GM21367 (cell line): Measurements from ENCODE around the gene NIPA2.
A peak's percentile ranks its signal among the peaks of the same experiment; 100 is the strongest.

Source experiments
- ATAC-seq: cut with Tn5 transposase; IDR thresholded peaks from one replicate; pipeline ENCODE4 v1.9.1; 2021; ENCODE audit not compliant: unreplicated experiment

NIPA2 gene

DNA sequence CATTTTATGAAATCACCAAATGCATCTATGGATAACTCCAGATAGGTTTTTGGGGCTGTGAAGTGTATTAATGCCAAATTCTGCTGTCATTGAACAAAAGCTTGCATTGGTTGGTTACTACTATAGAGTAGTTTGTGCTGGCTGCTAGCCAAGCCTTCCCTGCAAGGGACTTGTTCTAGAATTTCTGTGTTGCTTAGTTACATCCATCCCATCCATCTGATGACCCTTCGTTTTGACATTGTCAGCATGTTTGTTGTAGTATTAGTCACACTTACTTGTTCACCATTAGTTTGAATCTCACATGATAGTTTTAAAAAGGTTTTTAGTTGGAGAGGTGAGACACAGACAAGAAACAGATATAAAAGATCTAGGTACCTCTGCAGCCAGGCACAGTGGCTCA, 7.0 kb upstream of the NIPA2 start:
- ATAC-seq, result no peak

DNA sequence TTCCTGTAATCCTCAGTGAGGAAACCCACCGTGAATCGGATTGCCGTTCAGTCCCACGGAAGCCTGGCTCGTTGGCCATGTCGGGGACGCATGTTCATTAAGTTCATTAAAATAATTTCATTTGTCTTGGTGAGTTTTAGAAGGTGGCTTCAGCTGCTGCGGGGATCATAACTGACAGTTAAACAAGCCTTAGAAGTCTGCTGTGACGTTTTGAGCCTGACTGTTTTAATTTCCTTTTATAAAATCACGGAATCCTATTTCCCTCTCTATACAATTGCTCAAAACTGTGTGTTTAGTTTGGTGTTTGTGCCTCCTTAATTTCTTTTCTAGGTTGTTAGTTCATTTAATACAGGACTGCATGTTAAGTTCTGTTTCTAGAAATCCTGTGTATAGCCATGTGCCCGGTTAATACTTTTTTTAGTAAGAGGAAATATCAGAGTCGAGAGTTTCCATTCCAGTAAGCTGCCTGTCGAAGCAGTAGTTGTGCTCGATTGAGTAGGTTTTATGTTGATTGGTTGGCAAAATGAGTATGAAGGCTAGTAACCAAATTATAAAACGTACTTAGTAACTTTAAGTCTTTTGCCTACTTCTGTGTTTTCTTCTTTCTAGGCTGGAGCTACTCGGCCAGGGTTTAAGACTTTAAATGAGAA, 705 bp downstream of the NIPA2 start:
- peak; percentile 0 for ATAC-seq

DNA sequence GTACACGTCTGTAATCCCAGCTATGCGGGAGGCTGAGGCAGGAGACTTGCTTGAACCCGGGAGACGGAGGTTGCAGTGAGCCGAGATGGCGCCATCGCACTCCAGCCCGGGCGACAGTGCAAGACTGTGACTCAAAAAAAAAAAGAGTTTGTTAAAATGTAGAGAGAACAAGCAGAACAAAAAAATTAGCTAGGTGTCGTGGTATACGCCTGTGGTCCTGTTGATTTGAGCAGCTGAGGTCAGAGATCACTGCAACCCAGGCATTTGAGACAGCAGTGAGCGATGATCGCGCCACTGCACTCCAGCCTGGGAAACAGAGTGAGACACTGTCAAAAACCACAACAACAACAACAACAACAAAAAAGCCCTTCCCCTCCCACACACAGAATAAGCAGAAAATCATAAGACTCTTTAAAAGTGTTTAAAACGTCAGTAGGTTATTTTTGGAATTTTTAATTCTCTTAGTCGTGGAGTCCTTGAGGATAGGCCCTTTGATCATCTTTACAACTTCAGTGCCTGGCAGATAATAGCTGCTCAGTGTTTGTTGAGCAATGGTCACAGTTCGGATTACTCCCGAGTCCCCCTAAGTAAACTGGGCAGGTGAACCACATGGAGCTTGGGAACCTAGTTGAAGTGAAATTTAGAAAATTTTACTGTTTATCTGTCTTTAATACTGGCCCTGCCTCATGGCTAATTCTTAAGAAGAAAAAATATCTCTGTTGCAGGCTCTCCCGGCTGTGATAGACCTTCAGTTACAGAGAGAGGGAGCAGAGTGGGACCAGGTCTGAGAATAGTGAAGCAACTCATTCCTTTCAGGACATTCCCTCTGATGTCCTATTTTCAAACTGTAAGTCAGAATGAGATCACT, 6.2 kb downstream of the NIPA2 start:
- ATAC-seq, result no peak

DNA sequence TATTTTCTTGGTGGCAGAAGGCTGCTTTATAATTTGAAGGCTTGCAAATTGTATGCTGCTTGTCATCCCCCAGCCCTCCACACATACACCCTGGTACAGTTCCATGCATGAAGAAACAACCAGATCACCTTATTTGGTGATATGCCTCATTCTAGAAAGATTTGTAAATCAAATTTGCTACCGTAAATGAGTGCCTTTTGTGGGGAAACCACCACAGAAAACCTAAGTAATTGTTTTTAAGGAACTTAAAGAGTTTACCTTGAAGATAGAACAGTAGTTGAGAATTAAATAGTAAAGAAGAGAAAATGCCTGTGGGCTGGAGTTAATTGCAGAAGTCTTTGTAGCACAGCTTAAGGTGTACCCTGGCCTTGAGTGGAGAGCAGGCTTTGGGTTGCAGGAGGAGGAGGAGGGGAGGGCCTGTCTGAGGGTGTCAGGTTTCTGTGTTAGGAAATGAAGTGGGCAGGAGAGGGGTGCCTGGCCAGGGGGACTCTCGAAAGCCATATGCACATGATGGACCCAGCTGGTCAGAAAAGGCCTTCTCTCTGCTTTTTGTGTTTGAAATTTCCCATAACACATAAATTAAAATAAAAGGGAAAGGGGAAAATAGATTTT, 6.9 kb downstream of the NIPA2 start:
- ATAC-seq, result no peak

GRCh38 chr15:22846073-22846472, 7.6 kb downstream of the NIPA2 start:
- no peak for ATAC-seq

DNA sequence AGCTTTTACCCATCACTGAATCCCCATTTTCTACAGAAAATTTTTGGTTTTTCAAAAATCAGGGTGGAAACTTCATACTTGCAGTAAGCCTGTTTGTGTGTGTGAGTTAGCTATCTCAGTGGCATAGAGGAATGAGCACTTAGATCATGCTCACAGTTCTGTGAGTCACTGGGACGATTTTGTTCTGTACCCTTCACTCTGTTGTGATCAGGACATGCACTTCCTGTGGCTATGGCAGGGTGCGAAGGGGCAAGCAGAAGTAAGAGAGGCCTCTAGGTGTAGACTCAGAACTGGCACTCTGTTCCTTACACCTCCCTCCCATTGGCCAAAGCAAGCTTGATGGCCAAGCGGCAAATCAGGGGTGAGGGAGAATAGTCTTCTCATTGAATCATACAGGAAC, 11.6 kb downstream of the NIPA2 start:
- ATAC-seq, result no peak

DNA sequence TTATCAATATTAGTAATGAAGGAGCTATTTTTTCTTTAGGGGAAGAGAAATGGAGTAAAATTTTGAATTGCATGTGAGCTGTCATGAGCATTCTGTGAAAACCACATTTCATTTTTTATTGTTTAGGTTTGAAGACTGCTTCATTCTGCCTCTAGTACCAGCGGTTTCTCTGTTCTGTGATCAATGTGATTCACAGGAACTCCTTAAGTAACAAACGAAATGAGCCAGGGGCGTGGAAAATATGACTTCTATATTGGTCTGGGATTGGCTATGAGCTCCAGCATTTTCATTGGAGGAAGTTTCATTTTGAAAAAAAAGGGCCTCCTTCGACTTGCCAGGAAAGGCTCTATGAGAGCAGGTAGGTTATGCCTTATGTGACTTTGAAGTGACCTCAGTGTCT, 13.0 kb downstream of the NIPA2 start:
- ATAC-seq, result no peak

- no peak for ATAC-seq
Observed at GRCh38 chr15:22855791-22856190, 17.3 kb downstream of the NIPA2 start.

DNA sequence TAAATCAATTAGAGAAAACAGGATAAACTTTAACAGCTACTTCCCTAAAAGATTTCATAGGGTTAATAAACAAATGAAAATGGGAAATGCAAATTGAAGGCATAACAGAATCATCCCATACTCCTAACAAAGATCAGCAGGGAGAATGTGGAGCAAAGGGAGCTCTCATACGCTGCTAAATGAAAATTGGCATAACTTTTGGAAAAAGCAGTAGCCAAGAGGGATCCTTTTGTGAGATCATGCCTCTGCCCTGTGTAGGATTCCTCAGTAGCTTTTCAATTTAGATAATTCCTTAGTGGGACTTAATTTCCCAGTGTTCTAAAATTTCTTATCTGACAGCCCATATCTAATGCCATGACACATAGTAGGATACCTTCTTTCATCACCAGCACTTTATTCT, 18.2 kb downstream of the NIPA2 start:
- no peak for ATAC-seq

- ATAC-seq, result no peak
Observed at GRCh38 chr15:22861161-22861560, 22.7 kb downstream of the NIPA2 start.

- no peak for ATAC-seq
Observed at GRCh38 chr15:22863356-22863755, 24.9 kb downstream of the NIPA2 start.

- no peak for ATAC-seq
Observed at GRCh38 chr15:22866079-22866478, 27.6 kb downstream of the NIPA2 start.

GRCh38 chr15:22867886-22868285, 29.4 kb downstream of the NIPA2 start:
- ATAC-seq, result no peak

DNA sequence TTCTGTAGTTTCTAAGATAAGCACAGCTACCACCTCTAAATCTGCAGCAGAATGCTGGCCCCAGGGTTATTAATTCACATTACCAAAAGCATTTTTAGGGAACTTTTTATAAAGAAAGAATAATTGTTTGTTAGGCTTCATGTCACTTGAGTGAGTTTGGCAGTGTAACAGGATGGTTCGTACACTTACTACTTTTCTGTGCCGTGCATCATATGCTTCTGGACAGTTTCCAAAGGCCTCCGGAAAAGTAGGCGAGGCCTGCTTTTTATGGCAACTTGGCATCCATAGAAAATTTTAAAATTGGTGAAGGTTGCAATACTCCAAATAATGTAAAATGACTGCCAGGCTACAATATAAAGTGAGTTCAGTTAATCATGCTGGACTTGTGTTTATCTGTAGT, 30.0 kb downstream of the NIPA2 start:
- no peak for ATAC-seq

GRCh38 chr15:22868928-22869327, 30.5 kb downstream of the NIPA2 start:
- no peak for ATAC-seq

DNA sequence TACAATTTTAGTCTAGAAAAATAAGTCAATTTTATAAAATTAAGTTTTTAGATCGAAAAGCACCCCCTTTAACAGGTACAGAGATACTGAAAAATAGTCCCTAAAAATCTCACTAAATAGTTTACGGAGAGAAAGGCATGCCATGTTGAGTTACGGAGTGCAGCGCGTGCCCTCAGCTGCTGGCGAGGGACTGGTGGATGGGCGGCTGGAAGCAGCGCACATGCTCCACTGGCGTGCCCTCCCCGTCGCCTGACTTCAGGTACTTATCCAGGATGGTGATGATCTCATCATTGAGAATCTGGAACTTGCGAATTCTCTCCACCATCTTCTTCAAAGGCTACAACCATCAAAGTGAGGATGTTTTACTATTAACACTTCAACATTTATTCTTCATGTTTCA, 31.4 kb downstream of the NIPA2 start:
- no peak for ATAC-seq

- no peak for ATAC-seq
Observed at GRCh38 chr15:22870865-22871264, 32.4 kb downstream of the NIPA2 start.

GRCh38 chr15:22871481-22872086, 33.1 kb downstream of the NIPA2 start:
- ATAC-seq, result no peak

DNA sequence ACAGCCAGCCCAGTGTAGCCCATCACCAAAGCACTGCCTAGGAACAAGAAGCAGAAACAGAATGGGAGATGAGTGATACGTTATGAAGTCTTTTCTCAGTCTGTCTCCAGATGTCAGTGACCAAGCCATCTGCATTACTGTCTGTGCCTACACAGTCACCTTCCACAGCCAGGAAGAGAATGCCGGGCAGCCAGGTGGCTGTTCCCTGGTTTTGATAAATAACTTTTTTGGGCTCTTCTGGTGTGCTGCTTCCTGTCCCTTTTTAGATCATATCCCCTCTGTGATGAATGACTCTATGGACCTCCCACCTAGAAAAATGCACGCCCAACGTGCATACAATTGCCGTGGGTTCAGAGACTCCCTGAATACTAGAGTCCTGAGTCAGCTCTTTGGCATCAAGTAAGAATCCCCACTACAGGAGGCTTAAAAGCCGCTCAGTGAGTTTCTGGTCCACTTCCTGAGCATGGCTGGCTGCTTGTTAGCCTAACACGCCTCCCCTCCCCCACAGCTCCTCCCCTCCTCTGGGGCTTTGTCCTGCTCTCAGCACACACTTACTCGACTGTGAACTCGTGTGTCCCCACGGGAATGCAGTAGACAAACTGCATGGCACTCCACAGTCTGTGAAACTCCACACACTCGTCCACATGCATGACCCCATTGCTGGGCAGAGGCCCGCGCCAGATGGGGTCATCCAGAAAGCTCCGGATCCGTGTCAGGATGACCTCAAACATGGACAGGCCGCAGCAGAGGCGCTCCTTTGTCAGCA, 34.7 kb downstream of the NIPA2 start:
- no peak for ATAC-seq

GRCh38 chr15:22873841-22874240, 35.4 kb downstream of the NIPA2 start:
- no peak for ATAC-seq

GRCh38 chr15:22874256-22874655, 35.8 kb downstream of the NIPA2 start:
- no peak for ATAC-seq
